ENCODE measurements around the gene ARNT2.

DNA sequence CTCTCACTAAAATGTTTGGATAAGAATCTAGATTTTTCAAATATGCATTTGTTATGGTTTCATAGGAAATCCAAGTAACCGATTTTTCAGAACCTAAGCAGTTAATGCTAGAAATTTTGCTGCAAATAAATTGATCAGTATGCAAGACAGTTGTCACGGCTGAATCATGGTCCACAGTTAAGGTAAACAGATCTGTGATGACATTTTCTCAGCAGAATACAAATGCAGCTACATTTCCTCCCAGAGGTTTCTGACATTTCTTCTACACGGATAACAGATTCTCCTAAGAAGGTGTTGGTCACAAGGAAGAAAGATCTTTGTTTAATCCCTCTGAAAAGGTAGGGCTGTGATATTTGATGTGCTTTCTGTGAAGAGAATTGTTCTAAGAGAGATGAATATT, 36.9 kb downstream of the ARNT2 start:
- TF ChIP-seq, protein P1, sequence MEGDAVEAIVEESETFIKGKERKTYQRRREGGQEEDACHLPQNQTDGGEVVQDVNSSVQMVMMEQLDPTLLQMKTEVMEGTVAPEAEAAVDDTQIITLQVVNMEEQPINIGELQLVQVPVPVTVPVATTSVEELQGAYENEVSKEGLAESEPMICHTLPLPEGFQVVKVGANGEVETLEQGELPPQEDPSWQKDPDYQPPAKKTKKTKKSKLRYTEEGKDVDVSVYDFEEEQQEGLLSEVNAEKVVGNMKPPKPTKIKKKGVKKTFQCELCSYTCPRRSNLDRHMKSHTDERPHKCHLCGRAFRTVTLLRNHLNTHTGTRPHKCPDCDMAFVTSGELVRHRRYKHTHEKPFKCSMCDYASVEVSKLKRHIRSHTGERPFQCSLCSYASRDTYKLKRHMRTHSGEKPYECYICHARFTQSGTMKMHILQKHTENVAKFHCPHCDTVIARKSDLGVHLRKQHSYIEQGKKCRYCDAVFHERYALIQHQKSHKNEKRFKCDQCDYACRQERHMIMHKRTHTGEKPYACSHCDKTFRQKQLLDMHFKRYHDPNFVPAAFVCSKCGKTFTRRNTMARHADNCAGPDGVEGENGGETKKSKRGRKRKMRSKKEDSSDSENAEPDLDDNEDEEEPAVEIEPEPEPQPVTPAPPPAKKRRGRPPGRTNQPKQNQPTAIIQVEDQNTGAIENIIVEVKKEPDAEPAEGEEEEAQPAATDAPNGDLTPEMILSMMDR (conservative IDR thresholded peaks at IDR 0.05; ENCODE audit: low read depth in 2 of 2) = no peak
- TF ChIP-seq EZH2 (IDR thresholded peaks at IDR 0.05; ENCODE audit: low read depth, unreplicated experiment) (no peak), CREB1 (CRISPR knock-in tag; IDR thresholded peaks at IDR 0.05; ENCODE audit: low read depth) (no peak), JUNB (IDR thresholded peaks at IDR 0.05; ENCODE audit: unreplicated experiment) (no peak), NANOG (IDR thresholded peaks at IDR 0.05; ENCODE audit: borderline replicate concordance) (no peak), STAT1 (IDR thresholded peaks at IDR 0.05; ENCODE audit: unreplicated experiment) (no peak), POLR2AphosphoS5 (IDR thresholded peaks at IDR 0.05; ENCODE audit: low read depth) (no peak), EZH2phosphoT487 (IDR thresholded peaks at IDR 0.05; ENCODE audit: unreplicated experiment) (no peak)
- TF ChIP-seq, protein P2, sequence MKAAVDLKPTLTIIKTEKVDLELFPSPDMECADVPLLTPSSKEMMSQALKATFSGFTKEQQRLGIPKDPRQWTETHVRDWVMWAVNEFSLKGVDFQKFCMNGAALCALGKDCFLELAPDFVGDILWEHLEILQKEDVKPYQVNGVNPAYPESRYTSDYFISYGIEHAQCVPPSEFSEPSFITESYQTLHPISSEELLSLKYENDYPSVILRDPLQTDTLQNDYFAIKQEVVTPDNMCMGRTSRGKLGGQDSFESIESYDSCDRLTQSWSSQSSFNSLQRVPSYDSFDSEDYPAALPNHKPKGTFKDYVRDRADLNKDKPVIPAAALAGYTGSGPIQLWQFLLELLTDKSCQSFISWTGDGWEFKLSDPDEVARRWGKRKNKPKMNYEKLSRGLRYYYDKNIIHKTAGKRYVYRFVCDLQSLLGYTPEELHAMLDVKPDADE (IDR thresholded peaks at IDR 0.05) = no peak
